K562 (cell line): ENCODE results near the gene OR2V2. TPM values are rescaled to one million over a fixed set of nuclear protein-coding genes. Genes with fewer than 3 reads are reported as not detected.

Source experiments
- AFF1 ChIP-seq, 2 experiments: fragments of 450-650 bp; IDR thresholded peaks; 2 replicates each; pipeline ENCODE4 v1.6.1; 2018; ENCODE audit warnings: mild to moderate bottlenecking in 2 of 2, low read depth in 1 of 2; ENCODE audit not compliant: partially characterized antibody in 2 of 2
- CHAMP1 ChIP-seq: fragments of 450-650 bp; IDR thresholded peaks from 2 replicates; pipeline ENCODE4 v1.6.1; 2016; ENCODE audit warnings: mild to moderate bottlenecking
- CREB3L1 ChIP-seq: fragments of 450-650 bp; IDR thresholded peaks from 2 replicates; pipeline ENCODE4 v1.6.1; 2014; ENCODE audit warnings: low read depth, mild to moderate bottlenecking, moderate library complexity, borderline replicate concordance
- ETV5 ChIP-seq: sonication (generic); formaldehyde crosslinking; IDR thresholded peaks from 2 replicates; pipeline ENCODE4 v1.4.0; 2020; ENCODE audit warnings: low read depth, mild to moderate bottlenecking, missing genetic modification reagents
- HNRNPL ChIP-seq: fragments of 200-400 bp; formaldehyde crosslinking; IDR thresholded peaks from 2 replicates; pipeline ENCODE4 v1.6.1; 2017; ENCODE audit warnings: low read depth, mild to moderate bottlenecking, low read length
- MYC ChIP-seq, 2 experiments: fragments of 250-450 bp in 1 of 2; sonication (Bioruptor Pico) in 1 of 2; IDR thresholded peaks; 2 replicates each; pipeline versions ENCODE4 v1.5.1 to v1.6.1; 2012 to 2021; ENCODE audit warnings: low read depth in 2 of 2, borderline replicate concordance in 1 of 2, improper control_type of control experiment in 1 of 2, low read length in 1 of 2, mild to moderate bottlenecking in 1 of 2, moderate library complexity in 1 of 2
- NFIC ChIP-seq: fragments of 450-650 bp; IDR thresholded peaks from 2 replicates; pipeline ENCODE4 v1.6.1; 2017; ENCODE audit warnings: mild to moderate bottlenecking, inconsistent platforms
- PCBP1 ChIP-seq: fragments of 200-400 bp; formaldehyde crosslinking; IDR thresholded peaks from 2 replicates; pipeline ENCODE4 v1.6.1; 2018; ENCODE audit warnings: mild to moderate bottlenecking, low read depth, low read length; ENCODE audit not compliant: poor library complexity, severe bottlenecking
- RNF2 ChIP-seq: sonication (generic); IDR thresholded peaks from 2 replicates; pipeline ENCODE4 v1.6.1; 2016
- TAF1 ChIP-seq: IDR thresholded peaks from 2 replicates; pipeline ENCODE4 v1.6.1; 2011; ENCODE audit warnings: mild to moderate bottlenecking, low read length, moderate library complexity; ENCODE audit not compliant: insufficient read depth, control insufficient read depth, severe bottlenecking; ENCODE audit errors: extremely low read depth
- XRCC5 ChIP-seq: fragments of 200-400 bp; formaldehyde crosslinking; IDR thresholded peaks from 2 replicates; pipeline ENCODE4 v1.6.1; 2017; ENCODE audit warnings: low read depth, mild to moderate bottlenecking, low read length
- polyA plus RNA-seq, 8 experiments: library from polyadenylated mRNA; depleted of rRNA in 4 of 8; stranded (reverse) in 5 of 8; unstranded in 3 of 8; fragments of >200 nt; fragmentation: Nextera tagmentation in 2 of 8; fragmentation: Illumina TruSeq in 1 of 8; extraction: Ambion mirVana in 2 of 8; extraction: Trizol in 1 of 8; gene quantifications; 2 replicates each; pipeline versions ENCODE4 v1.2.1 to v1.2.3, GENCODE V29; 2011 to 2014; ENCODE audit warnings: inconsistent platforms in 1 of 8, missing spikeins in 1 of 8
- total RNA-seq, 7 experiments: library from RNA; depleted of rRNA in 6 of 7; stranded (reverse); fragments of >200 nt in 6 of 7; fragmentation: Illumina TruSeq in 2 of 7; extraction: Trizol in 2 of 7; gene quantifications; 2 replicates each; pipeline versions ENCODE4 v1.2.1 to v1.2.3, GENCODE V29; 2011 to 2021; ENCODE audit warnings: low replicate concordance in 1 of 7
- TF ChIP-seq, protein P1 (sequence below), 2 experiments: fragments of 450-650 bp in 1 of 2; IDR thresholded peaks; 2 replicates each; pipeline ENCODE4 v1.6.1; 2011 to 2017; ENCODE audit warnings: low read depth in 2 of 2, antibody characterized with exemption in 1 of 2, borderline replicate concordance in 1 of 2, low read length in 1 of 2, mild to moderate bottlenecking in 1 of 2, mixed read lengths in 1 of 2; ENCODE audit not compliant: control insufficient read depth in 1 of 2

OR2V2 gene
- total and polyA plus RNA-seq, 9 of the 15 experiments (the other 6 are each of a cell fraction or from before 2014, with no cell fraction given): 0.01 TPM; not detected in 8

GRCh38 chr5:181169459-181170236 is 22.3 kb downstream of the OR2V2 start (continued):
- TF ChIP-seq, protein P1, sequence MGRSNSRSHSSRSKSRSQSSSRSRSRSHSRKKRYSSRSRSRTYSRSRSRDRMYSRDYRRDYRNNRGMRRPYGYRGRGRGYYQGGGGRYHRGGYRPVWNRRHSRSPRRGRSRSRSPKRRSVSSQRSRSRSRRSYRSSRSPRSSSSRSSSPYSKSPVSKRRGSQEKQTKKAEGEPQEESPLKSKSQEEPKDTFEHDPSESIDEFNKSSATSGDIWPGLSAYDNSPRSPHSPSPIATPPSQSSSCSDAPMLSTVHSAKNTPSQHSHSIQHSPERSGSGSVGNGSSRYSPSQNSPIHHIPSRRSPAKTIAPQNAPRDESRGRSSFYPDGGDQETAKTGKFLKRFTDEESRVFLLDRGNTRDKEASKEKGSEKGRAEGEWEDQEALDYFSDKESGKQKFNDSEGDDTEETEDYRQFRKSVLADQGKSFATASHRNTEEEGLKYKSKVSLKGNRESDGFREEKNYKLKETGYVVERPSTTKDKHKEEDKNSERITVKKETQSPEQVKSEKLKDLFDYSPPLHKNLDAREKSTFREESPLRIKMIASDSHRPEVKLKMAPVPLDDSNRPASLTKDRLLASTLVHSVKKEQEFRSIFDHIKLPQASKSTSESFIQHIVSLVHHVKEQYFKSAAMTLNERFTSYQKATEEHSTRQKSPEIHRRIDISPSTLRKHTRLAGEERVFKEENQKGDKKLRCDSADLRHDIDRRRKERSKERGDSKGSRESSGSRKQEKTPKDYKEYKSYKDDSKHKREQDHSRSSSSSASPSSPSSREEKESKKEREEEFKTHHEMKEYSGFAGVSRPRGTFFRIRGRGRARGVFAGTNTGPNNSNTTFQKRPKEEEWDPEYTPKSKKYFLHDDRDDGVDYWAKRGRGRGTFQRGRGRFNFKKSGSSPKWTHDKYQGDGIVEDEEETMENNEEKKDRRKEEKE (IDR thresholded peaks at IDR 0.05; ENCODE audit: borderline replicate concordance in 1 of 2, control insufficient read depth in 1 of 2, low read depth in 2 of 2, low read length in 1 of 2): 0 out of 4 replicates have a peak, but pooled peaks of 1 of the 2 experiments have one; percentile 52
- TF ChIP-seq RNF2 (0 out of 2 replicates have a peak, but pooled peaks have one; percentile 10), ETV5 (CRISPR knock-in tag) (0 out of 2 replicates have a peak, but pooled peaks have one; percentile 23), MYC (IDR thresholded peaks at IDR 0.05; ENCODE audit: low read depth, low read length) (peak; percentile 32; the same call in 1 of the 2 replicates), MYC (CRISPR knock-in tag; IDR thresholded peaks at IDR 0.05; ENCODE audit: borderline replicate concordance, low read depth) (0 out of 2 replicates have a peak, but pooled peaks have one; percentile 47), NFIC (peak; percentile 81), CREB3L1 (peak; percentile 56; the same call in 1 of the 2 replicates), PCBP1 (peak; percentile 62), CHAMP1 (0 out of 2 replicates have a peak, but pooled peaks have one; percentile 15), AFF1 (IDR thresholded peaks at IDR 0.05; ENCODE audit: low read depth in 1 of 2, partially characterized antibody in 2 of 2) (peak in 1 of 2 experiments; percentile 22), HNRNPL (0 out of 2 replicates have a peak, but pooled peaks have one; percentile 28), TAF1 (peak; percentile 7), XRCC5 (0 out of 2 replicates have a peak, but pooled peaks have one; percentile 33)
